HCT116 (cell line): Measurements from ENCODE around the gene AMBP.

Source experiments
- FOSL1 ChIP-seq: IDR thresholded peaks from 2 replicates; pipeline ENCODE4 v1.6.1; 2012; ENCODE audit warnings: low read depth
- POLR2A ChIP-seq: IDR thresholded peaks from 2 replicates; pipeline ENCODE4 v1.7.0; 2011; ENCODE audit warnings: borderline replicate concordance; ENCODE audit not compliant: insufficient read depth, insufficient read length; ENCODE audit errors: extremely low read depth
- POLR2AphosphoS5 ChIP-seq: IDR thresholded peaks from 2 replicates; pipeline ENCODE4 v1.6.1; 2011; ENCODE audit warnings: mild to moderate bottlenecking, low read depth, low read length, moderate library complexity
- RAD21 ChIP-seq: IDR thresholded peaks from 2 replicates; pipeline ENCODE4 v1.6.1; 2012; ENCODE audit warnings: low read depth, mild to moderate bottlenecking
- SP1 ChIP-seq: IDR thresholded peaks from 2 replicates; pipeline ENCODE4 v1.6.1; 2012; ENCODE audit warnings: low read depth
- YY1 ChIP-seq: IDR thresholded peaks from 2 replicates; pipeline ENCODE4 v1.6.1; 2011; ENCODE audit warnings: low read length, low read depth, moderate library complexity, mild to moderate bottlenecking; ENCODE audit not compliant: insufficient replicate concordance; ENCODE audit errors: extremely low read depth
- TF ChIP-seq, protein P1 (sequence below), 3 experiments: fragments of 200-600 bp in 1 of 3; sonication (generic) in 1 of 3; IDR thresholded peaks in 2 of 3; conservative IDR thresholded peaks in 1 of 3; 2 replicates each; pipeline ENCODE4 v1.5.1; 2012 to 2017; ENCODE audit warnings: low read depth in 2 of 3, low read length in 2 of 3, antibody characterized with exemption in 1 of 3, borderline replicate concordance in 1 of 3, control low read depth in 1 of 3, mild to moderate bottlenecking in 1 of 3, mixed read lengths in 1 of 3, mixed run types in 1 of 3, moderate library complexity in 1 of 3; ENCODE audit not compliant: insufficient read depth in 1 of 3

DNA sequence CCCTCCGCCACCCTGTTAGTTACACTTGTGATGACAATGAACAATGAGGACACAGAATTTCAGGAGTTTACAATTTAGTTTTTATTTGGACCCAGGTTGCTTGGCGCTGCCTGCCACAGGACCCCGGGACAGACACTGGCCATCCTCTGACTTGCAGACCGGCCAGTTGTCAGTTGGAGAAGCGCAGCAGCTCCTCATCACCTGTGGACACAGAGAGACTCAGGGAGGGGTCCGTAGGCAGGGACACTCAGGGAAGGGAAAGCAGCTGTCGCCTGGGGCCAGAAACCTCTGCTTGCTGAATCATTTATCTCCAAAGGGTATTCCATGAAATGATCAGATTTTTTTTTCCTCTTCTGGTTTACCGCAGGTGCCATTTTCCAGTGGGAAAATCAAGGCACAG, 18.0 kb downstream of the AMBP start:
- TF ChIP-seq, protein P1, sequence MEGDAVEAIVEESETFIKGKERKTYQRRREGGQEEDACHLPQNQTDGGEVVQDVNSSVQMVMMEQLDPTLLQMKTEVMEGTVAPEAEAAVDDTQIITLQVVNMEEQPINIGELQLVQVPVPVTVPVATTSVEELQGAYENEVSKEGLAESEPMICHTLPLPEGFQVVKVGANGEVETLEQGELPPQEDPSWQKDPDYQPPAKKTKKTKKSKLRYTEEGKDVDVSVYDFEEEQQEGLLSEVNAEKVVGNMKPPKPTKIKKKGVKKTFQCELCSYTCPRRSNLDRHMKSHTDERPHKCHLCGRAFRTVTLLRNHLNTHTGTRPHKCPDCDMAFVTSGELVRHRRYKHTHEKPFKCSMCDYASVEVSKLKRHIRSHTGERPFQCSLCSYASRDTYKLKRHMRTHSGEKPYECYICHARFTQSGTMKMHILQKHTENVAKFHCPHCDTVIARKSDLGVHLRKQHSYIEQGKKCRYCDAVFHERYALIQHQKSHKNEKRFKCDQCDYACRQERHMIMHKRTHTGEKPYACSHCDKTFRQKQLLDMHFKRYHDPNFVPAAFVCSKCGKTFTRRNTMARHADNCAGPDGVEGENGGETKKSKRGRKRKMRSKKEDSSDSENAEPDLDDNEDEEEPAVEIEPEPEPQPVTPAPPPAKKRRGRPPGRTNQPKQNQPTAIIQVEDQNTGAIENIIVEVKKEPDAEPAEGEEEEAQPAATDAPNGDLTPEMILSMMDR (IDR thresholded peaks at IDR 0.05 in 2 of 3, conservative IDR thresholded peaks at IDR 0.05 in 1 of 3; ENCODE audit: borderline replicate concordance in 1 of 3, insufficient read depth in 1 of 3, low read depth in 2 of 3, low read length in 2 of 3), result no peak
- no peak for TF ChIP-seq POLR2AphosphoS5
- TF ChIP-seq RAD21, result no peak
- TF ChIP-seq SP1, result no peak
- no peak for TF ChIP-seq YY1
- TF ChIP-seq POLR2A, result no peak
- TF ChIP-seq FOSL1, result no peak
